Measurements from ENCODE around the gene GSTO2.

The GSTO2 gene

GRCh38 chr10:104327745-104328645, 59.0 kb downstream of the GSTO2 start:
- no peak for DNase-seq

GRCh38 chr10:104328646-104328895, 59.6 kb downstream of the GSTO2 start:
- no peak for DNase-seq

GRCh38 chr10:104328896-104329710, 60.1 kb downstream of the GSTO2 start:
- peak; percentile 86 for DNase-seq

- no peak for DNase-seq
Observed at GRCh38 chr10:104329735-104330134, 60.8 kb downstream of the GSTO2 start.

GRCh38 chr10:104330168-104331110, 61.5 kb downstream of the GSTO2 start:
- DNase-seq, result no peak

- no peak for DNase-seq
Observed at GRCh38 chr10:104331208-104331838, 62.3 kb downstream of the GSTO2 start.

- no peak for DNase-seq
Observed at GRCh38 chr10:104332243-104333031, 63.5 kb downstream of the GSTO2 start.

GRCh38 chr10:104333032-104333727, 64.2 kb downstream of the GSTO2 start:
- DNase-seq, result no peak

- DNase-seq, result no peak
Observed at GRCh38 chr10:104333728-104334373, 64.9 kb downstream of the GSTO2 start.

GRCh38 chr10:104334561-104334960, 65.6 kb downstream of the GSTO2 start:
- DNase-seq, result no peak

GRCh38 chr10:104334965-104335650, 66.1 kb downstream of the GSTO2 start:
- DNase-seq, result no peak

GRCh38 chr10:104336821-104337467, 68.0 kb downstream of the GSTO2 start:
- DNase-seq, result no peak

GRCh38 chr10:104337521-104337984, 68.6 kb downstream of the GSTO2 start:
- DNase-seq, result peak; percentile 26

GRCh38 chr10:104337985-104338735, 69.2 kb downstream of the GSTO2 start, which contains the start of gene ITPRIP:
Gene ITPRIP (minus strand): TSS chr10:104338465. CDS start chr10:104316051, 22,414 bp downstream.
- DNase-seq, result peak; percentile 81

GRCh38 chr10:104339469-104340110, 70.6 kb downstream of the GSTO2 start:
- DNase-seq, result no peak

- no peak for DNase-seq
Observed at GRCh38 chr10:104340111-104340526, 71.1 kb downstream of the GSTO2 start.

- no peak for DNase-seq
Observed at GRCh38 chr10:104340641-104341040, 71.7 kb downstream of the GSTO2 start.

GRCh38 chr10:104342941-104343411, 74.0 kb downstream of the GSTO2 start:
- no peak for DNase-seq

Measured in activated CD4-positive, alpha-beta T cell treated with anti-CD3 and anti-CD28 coated beads, Interleukin-2, Interleukin-6, amounts not matched to agents 100 ng/mL and 50 ng/mL, durations not matched to agents 16 hours and 8 hours (primary cell).